HUES64 (cell line): ENCODE measurements around the gene ZNF792.
A peak's percentile ranks its signal among the peaks of the same experiment; 100 is the strongest.

Experiments
- H3K27ac ChIP-seq: 2 replicates; pipeline ENCODE4 v1.7.0; 2013; ENCODE audit warnings: low read depth, low read length, inconsistent platforms
- H3K27me3 ChIP-seq: 2 replicates; pipeline ENCODE4 v1.6.1; 2013; ENCODE audit warnings: mild to moderate bottlenecking, low read length; ENCODE audit not compliant: insufficient read depth
- H3K36me3 ChIP-seq: 2 replicates; pipeline ENCODE4 v1.6.1; 2013; ENCODE audit warnings: mild to moderate bottlenecking, low read length; ENCODE audit not compliant: insufficient read depth
- H3K4me1 ChIP-seq: 2 replicates; pipeline ENCODE4 v1.6.1; 2013; ENCODE audit warnings: mild to moderate bottlenecking, low read length, moderate library complexity; ENCODE audit not compliant: insufficient read depth
- H3K4me3 ChIP-seq: 2 replicates; pipeline ENCODE4 v1.5.1; 2013; ENCODE audit warnings: mild to moderate bottlenecking, low read length, moderate library complexity
- H3K9ac ChIP-seq: 2 replicates; pipeline ENCODE4 v1.6.1; 2013; ENCODE audit warnings: mild to moderate bottlenecking, low read depth, low read length
- H3K9me3 ChIP-seq: 2 replicates; pipeline ENCODE4 v1.6.1; 2013; ENCODE audit warnings: low read depth, low read length; ENCODE audit not compliant: insufficient read depth
- WGBS: fragments of 150-250, 120-280 bp; methylation state at CpG from one replicate; pipeline ENCODE4 v1.1.7; 2013; ENCODE audit warnings: missing lambda C conversion rate; 5-methylcytosine and 5-hydroxymethylcytosine counted together

ZNF792 gene

DNA sequence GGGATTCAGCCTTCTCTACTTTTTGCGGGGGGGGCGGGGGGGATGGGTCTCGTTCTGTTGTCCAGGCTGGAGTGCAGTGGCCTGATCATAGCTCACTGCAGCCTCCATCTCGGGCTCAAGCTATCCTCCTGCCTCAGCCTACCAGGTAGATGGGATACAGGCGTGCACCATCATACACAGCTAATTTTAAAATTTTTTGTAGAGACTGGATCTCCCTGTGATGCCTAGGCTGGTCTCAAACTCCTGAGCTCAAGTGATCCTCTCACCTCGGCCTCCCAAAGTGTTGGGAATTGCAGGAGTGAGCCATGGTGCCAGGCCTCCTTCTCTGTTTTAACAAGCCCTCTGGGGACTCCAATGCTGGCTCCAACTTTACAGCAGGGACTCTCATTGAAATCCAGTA, 569 bp upstream of the ZNF792 start:
- WGBS, result 62% methylated on average over 6 of the region's 6 CpGs
- Histone ChIP-seq H3K9me3 (peaks cover 29% of the 10 kb centered on the region), H3K36me3 (peaks cover 7% of the 10 kb centered on the region; the same call in 1 of the 2 replicates), H3K9ac (no peak overlapping the region), H3K4me3 (peak overlapping the region; percentile 69), H3K27ac (no peak overlapping the region), H3K27me3 (peaks cover 12% of the 10 kb centered on the region), H3K4me1 (no peaks in the 10 kb centered on the region)

DNA sequence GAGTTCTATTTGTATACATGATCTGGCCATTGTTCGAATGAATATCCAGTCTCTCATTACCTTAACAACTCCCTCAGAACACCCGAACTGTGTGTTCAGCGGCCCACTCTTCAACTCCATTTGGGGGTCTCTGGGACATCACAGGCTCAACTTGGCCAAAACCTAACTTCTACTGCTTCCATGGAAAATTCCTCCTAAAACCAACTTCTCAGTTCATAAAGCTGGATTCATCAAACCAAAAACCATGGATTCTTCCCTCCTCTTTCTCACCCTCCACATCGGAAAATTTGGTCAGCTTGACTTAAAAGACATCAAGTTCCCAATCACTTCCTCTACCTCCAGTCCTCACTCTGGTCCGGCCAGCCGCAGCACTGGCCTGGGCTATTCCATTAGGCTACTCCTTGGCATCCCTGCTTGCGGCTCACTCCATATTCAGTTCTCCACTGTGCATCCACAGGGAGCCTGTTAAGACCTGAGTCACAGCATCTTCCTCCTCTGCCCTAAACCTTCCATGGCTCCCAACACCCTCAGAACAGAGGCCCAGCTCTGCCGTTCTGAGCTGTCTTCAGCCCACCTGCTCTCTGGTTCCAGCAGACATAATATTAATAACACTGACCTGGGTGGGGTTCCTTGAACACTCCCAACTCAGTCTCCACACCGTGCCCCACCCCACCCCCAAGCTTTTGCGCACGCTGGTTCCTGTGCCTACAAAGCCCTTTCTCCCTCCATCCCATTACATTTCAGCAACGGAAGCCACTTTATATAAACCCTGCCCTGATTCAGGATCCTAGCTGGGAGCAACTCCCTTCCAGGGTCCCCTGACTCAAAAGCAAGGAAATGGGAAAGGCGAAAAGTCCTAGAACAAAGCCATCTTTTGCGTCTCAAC, 1.1 kb downstream of the ZNF792 start:
- H3K27ac ChIP-seq, result no peak overlapping the region
- 45% methylated on average over 14 of the region's 14 CpGs for WGBS

DNA sequence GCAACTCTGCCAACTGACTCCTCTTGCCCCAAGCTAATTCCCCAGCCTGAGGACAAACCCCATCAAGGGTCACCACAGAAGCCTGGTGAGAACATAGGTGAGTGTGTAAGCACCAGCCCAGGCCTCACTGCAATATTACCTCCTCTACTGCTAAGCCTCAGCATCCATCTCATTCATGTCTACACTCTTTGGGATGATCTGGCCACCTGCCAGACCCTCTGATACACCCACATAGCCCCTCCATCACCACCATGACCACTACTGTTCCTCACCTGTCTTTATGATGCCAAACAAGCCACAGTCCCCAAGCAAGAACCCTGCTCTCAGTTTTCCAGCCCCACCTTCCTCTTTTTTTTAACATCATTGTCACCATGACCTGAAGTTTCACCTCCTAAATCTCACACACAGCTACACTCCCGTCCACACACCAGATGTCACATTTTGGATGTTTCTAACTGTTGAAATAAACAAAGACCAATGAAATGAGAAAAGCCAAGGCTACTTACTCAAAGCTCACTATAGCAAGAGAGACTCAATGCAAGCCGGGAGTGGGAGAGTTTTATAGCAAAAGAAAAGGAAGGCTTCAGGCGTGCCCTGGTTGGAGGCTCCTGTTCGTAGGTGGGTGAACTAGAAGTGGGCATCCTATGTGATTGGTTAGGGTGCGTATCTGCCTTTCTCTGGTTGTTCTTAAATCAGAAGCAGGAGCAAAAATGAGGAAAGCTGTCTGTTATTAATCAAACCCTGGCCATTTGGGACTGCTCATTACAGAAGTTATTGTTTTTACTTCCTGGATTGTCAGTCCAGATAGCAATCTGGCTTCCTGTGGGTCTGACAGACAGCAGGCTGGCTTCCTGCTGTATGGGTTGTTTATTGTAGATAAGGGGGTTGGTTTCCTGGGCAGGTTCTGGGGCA, 2.0 kb downstream of the ZNF792 start:
- Histone ChIP-seq H3K9me3 (peaks cover 34% of the 10 kb centered on the region), H3K9ac (no peak overlapping the region), H3K27me3 (peaks cover 12% of the 10 kb centered on the region), H3K4me1 (no peaks in the 10 kb centered on the region), H3K4me3 (0 out of 2 replicates have a peak overlapping the region, but pooled peaks have one; percentile 69), H3K36me3 (peaks cover 33% of the 10 kb centered on the region), H3K27ac (no peak overlapping the region)
- WGBS, result 96% methylated on average over 5 of the region's 5 CpGs

More for the DNA sequence above, 1.1 kb downstream of the ZNF792 start:
- Histone ChIP-seq H3K36me3 (peaks cover 24% of the 10 kb centered on the region), H3K9me3 (peaks cover 33% of the 10 kb centered on the region), H3K4me1 (no peaks in the 10 kb centered on the region), H3K27me3 (peaks cover 12% of the 10 kb centered on the region), H3K9ac (peak overlapping the region; percentile 59), H3K4me3 (peak overlapping the region; percentile 69)

DNA sequence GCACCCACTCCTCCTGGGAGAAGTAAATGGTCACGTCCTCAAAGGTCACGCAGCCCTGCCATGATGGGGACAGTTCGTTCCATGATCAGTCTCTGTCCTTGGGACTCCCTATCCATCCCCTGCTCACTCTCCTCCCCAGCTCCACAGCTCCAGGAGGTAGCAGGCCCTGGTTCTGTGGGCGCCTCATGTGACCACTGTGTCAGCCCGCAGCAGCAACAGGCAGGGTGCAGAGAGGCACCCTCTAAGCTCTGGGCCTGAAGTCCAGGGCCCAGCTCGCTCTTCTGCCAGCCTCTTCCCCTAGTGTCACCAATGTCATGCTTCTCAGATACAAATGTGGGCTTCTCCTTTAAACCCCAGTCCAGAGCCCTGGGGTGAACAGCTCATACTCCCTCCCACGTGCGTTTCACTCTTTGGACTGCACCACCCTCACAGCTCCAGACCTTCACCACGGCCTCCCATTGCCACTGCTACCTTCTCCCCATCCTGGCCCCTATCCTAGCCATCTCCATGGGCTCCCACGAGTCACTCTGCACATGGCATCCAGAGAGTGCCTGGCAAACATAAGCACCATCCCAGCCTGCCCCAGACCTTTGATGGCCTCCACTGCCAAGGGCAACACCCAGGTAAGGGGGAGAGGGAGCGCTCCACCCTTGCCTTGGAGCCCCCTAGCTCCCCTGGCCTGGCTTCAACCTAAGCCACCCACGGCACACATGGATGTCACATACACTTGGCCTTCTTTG, 2.9 kb downstream of the ZNF792 start:
- Histone ChIP-seq H3K4me3 (no peak overlapping the region), H3K9me3 (peaks cover 41% of the 10 kb centered on the region), H3K27ac (no peak overlapping the region), H3K36me3 (peaks cover 42% of the 10 kb centered on the region), H3K4me1 (no peaks in the 10 kb centered on the region), H3K9ac (no peak overlapping the region), H3K27me3 (peaks cover 12% of the 10 kb centered on the region)
- 95% methylated on average over 12 of the region's 12 CpGs for WGBS

DNA sequence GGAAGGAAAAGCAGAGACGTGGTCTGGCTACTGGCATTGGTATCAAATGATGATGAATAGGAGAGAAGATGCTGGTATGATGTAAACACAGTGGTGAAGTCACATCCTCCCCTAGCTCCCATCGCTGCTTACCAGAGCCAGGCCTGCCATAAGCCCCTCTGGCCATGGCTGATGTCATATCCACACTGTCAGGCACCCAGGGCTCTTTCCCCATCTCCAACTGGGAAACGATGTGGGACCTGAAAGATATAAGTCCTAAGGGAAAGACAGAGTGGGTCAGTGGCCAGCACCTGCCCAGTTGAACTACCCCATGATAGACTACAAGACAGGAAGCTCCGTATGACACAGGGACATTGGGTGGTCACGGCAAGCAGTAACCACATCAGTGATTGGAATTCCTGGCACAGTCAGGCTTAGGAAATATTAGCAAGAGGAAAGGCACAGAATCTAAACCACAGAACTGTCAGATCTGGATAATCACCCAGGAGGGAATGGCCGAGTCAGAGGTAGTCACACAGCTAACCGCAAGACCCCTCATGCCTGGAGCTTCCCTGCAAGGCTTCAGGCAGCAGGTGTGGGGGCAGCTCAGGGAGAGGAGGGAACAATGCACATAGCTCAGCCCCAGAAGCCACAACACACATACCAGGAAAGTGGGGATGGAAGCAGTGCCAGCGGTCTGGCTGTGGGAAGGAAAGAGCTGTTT, 3.8 kb downstream of the ZNF792 start:
- Histone ChIP-seq H3K36me3 (peaks cover 48% of the 10 kb centered on the region), H3K4me3 (no peak overlapping the region), H3K27ac (no peak overlapping the region), H3K4me1 (no peaks in the 10 kb centered on the region), H3K9ac (no peak overlapping the region), H3K27me3 (peaks cover 12% of the 10 kb centered on the region), H3K9me3 (peaks cover 44% of the 10 kb centered on the region)
- WGBS, result 97% methylated on average over 8 of the region's 8 CpGs

DNA sequence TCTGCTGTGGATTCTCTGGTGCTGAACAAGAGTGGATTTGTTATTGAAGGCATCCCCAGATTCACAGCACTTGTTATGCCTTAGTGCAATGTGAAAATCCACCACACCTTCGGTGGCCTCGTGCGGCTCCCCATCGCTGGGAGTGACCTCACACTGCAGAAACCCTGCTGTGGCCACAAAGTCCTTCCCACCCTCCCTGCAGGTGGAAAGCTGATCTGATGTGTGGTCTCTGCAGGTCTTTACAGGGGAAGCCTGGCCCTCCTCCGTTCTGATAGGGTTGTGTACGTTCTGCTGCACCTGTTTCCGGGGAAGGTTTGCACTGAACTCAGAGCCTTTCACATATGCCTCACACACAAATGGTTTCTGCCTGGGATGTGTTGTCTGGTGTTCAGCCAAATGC, 5.0 kb downstream of the ZNF792 start:
- Histone ChIP-seq H3K27me3 (peaks cover 9% of the 10 kb centered on the region), H3K9me3 (peaks cover 48% of the 10 kb centered on the region), H3K4me3 (no peak overlapping the region), H3K36me3 (peaks cover 48% of the 10 kb centered on the region), H3K27ac (no peak overlapping the region), H3K9ac (no peak overlapping the region), H3K4me1 (no peaks in the 10 kb centered on the region)
- WGBS, result 89% methylated on average over 7 of the region's 7 CpGs

DNA sequence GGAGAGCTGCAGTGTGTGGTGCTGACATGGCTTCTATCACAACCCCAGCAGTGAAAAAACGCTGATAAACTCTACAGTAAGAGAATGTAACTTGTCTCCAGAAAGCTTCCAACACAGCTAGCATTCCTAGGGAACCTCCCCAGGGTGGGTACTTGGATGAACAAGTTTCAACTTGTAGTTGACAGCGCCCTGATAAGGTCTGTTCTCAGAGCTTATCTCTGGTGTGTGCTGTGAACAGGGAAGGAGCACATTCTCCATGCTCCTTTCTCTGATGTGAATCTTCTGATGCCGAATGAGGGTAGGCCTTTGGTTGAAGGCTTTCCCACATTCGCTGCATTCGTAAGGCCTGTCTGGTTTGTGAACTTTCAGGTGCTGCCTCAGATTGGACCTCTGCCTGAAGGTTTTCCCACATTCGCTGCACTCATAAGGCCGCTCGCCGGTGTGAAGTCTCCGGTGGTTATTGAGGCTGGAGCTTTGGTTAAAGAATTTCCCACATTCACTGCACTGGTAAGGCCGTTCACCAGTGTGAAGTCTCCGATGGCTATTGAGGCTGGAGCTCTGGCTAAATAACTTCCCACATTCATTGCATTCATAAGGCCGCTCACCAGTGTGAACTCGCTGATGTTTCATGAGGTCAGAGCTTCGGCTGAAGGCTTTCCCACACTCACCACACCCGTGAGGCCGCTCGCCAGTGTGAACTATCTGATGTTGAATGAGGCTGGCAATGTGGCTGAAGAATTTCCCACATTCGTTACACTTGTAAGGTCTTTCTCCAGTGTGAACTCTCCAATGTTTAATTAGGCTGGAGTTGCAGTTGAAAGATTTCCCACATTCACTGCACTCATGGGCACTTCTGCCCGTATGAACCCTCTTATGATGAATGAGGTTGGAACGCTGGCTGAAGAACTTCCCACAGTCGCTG, 5.9 kb downstream of the ZNF792 start:
- H3K9ac ChIP-seq, result no peak overlapping the region
- H3K27me3 ChIP-seq, result peaks cover 4% of the 10 kb centered on the region
- H3K4me1 ChIP-seq, result no peaks in the 10 kb centered on the region
- H3K27ac ChIP-seq, result no peak overlapping the region
- 94% methylated on average over 22 of the region's 22 CpGs for WGBS
- H3K9me3 ChIP-seq, result peaks cover 58% of the 10 kb centered on the region
- peaks cover 48% of the 10 kb centered on the region for H3K36me3 ChIP-seq
- H3K4me3 ChIP-seq, result peak overlapping the region; percentile 23; the same call in 1 of the 2 replicates

DNA sequence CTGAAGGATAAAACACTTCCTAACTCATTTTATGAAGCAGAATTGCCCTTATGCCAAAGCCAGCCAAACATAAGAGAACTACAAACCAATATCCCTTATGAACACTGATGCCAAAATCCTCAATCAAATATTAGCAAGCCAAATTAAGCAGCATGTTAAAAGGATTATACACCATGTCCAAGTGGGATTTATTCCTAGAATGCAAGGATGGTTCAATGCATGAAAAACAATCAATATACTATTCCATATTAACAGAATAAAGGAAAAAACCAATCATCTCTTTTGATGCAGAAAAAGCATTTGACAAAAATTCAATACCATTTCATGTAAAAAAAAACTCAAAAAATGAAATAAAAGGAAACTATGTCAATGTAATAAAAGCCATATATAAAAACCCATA, 10.9 kb downstream of the ZNF792 start:
- Histone ChIP-seq H3K9me3 (peaks cover 47% of the 10 kb centered on the region), H3K27ac (no peak overlapping the region), H3K9ac (no peak overlapping the region), H3K27me3 (no peaks in the 10 kb centered on the region), H3K4me3 (no peak overlapping the region), H3K36me3 (peaks cover 25% of the 10 kb centered on the region), H3K4me1 (no peaks in the 10 kb centered on the region)

DNA sequence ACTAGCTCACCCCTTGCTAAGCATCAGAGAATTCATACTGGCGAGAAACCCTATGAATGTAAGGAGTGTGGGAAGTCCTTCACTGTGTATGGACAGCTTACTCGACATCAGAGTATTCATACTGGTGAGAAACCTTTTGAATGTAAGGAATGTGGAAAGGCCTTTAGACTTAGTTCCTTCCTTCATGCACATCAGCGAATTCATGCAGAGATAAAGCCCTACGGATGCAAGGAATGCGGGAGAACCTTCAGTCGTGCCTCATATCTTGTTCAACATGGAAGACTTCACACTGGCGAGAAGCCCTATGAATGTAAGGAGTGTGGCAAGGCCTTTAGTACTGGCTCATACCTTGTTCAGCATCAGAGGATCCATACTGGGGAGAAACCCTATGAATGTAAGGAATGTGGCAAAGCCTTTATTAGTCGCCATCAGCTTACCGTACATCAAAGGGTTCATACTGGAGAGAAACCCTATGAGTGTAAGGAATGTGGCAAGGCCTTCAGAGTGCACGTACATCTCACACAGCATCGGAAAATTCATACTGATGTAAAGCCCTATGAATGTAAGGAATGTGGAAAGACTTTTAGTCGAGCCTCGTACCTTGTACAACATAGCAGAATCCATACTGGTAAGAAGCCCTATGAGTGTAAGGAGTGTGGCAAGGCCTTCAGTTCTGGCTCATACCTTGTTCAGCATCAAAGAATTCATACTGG, 20.0 kb downstream of the ZNF792 start:
- no peaks in the 10 kb centered on the region for H3K4me1 ChIP-seq
- no peak overlapping the region for H3K27ac ChIP-seq
- H3K9ac ChIP-seq, result no peak overlapping the region
- WGBS, result 96% methylated on average over 13 of the region's 13 CpGs
- no peak overlapping the region for H3K4me3 ChIP-seq
- H3K9me3 ChIP-seq, result peaks cover 21% of the 10 kb centered on the region
- H3K27me3 ChIP-seq, result no peaks in the 10 kb centered on the region
- H3K36me3 ChIP-seq, result peaks cover 30% of the 10 kb centered on the region
